Putamen (tissue), 1 donor: ENCODE results near the gene DTNBP1.

Experiments
- DNase-seq: peaks from one replicate; pipeline ENCODE4 v3.0.0-alpha.2; 2016; ENCODE audit warnings: low spot score

The DTNBP1 gene

DNA sequence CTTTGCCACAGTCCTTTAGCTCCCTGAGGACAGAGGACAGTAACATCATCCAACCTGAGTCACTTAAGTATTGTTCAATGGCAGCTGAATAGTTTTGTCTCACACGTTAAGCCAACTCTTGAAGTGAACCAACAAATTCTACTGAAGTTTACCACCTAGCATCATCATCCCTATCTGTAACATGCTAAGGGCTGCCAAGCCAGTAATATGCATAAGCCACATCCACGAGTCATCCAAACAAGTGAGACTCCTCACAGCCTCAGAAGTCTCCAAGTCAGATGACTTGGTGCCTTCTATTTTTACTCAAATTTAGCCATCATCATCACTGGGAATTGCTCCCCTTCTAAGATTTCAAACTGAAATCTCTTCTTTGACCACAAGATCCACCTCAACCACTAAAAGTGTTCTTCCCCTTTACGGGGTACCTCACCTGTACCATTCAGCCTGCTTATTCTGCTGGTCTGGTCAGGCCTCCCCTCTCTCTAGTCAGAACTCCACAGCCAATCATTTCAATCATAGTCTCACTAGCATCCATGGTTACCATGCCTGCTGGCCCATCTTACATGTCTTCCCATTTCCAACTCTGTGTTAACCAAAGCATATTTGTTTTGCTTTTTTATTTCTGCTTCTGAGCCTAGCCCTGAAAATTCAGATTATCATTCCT is 73.7 kb downstream of the DTNBP1 start:
- no peak for DNase-seq

DNA sequence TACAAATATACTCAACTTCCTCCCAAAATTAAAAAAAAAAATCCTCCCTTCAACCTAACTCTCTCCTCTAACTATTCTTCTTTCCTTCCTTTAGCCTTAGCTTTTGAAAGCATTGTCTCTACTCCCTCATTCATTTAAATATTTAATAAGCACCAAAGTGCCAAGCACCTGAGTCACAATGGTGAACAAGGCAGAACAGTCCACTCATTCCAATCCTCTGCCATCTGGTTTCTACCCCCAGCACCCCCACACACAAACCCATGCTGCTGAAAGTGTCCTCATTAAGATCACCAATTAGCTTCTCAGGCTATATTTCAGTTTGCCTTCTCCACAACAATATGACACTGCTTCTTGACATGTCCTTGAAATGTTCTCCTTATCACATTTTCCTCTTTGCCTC is 76.3 kb downstream of the DTNBP1 start:
- DNase-seq, result no peak

DNA sequence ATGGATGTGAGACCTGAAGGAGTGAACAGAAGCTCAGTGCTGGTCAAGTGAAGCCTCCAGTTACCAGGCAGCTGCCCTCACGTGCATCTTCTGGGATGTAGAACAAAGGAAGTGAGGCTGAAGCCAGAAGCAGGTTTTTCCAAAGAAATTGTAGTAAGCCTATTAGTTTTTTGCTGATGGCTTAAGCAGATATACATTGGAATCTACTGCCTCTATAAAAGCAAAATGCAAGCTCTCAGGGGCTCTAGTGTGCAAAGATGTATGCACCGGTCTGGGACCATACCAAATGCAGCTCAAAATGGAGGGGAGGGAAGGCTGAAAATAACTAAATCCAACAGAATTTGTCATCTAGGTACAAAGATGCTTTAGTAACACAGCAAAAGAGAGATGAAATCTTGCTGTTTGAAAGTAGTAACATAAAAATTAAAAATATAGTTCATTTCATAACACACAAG is 77.0 kb downstream of the DTNBP1 start:
- DNase-seq, result peak; percentile 40

DNA sequence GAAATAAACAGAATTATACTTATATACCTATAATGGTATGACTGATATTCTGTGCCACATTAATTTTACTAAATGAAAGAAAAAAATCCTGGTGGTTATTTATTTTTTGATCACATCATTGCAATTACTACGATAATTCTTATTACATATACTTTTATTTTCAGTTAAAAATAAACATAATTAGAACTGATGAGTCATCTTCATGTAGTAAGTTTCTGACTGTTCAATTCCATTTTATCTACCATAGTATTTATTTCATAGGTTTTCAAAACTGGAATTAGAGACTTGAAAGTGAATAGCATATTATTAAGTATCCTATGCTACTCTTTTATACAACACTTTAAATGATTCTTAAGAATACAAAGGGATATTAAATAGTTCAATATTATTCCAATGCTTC is 80.3 kb downstream of the DTNBP1 start:
- DNase-seq, result no peak

DNA sequence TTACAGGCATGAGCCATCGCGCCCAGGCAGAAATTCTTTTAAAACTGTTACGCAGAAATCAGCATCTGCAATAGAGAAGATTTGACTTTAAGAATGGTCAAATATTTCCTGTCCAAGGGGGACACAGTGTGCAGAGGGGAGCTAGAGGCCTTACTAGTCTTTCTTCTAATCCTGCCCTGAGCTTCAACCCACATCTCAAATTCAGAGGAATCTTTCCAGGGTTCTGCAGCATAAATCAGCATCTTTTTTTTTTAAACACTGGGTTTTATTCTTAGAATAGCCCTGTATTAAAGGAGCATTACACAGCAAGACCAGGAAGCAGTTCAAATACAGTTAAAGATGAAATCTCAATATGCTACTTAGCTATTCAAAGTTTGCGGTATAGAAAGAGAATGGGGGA is 81.1 kb downstream of the DTNBP1 start:
- no peak for DNase-seq

DNA sequence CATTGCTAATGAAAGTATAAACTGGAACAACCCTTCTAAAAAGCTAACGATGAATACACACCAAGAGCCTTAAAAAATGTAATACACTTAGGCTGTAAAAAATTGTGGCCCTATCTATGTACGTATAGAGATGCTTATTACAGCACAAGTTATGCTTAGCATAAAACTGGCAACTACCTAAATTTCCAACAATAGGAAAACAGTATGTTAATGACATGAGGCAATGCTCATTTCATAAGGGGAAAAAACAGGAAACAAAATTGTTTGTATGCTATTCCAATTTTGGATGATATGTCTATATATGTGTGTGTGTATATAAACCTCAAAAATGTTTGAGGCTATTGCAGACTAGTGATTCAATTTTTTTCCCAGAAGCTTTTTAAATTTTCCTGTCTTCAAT is 82.5 kb downstream of the DTNBP1 start:
- no peak for DNase-seq

DNA sequence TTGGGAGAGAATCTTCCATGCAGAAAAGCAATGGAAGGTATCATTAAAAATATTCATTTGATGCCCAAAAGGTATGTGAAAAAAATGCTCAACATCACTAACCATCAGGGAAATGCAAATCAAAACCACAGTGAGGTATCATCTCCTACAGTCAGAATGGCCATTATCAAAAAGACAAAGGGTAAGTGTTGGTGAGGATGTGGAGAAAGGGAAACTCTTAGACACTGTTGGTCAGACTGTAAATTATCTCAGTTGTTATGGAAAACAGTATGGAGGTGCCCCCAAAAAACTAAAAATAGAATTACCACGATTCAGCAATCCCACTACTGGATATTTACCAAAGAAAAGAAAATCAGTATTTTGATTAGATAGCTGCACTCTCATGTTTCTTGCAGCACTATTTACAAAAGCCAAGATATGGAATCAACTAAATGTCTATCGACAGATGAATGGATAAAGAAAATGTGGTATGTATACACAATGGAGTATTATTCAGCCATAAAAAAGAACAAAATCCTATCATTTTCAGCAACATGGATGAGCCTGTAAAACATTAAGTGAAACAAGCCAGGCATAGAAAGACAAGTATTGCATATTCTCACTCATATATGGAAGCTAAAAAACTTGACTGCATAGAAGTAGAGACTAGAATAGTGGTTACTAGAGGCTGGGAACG is 84.0 kb downstream of the DTNBP1 start:
- DNase-seq, result no peak

DNA sequence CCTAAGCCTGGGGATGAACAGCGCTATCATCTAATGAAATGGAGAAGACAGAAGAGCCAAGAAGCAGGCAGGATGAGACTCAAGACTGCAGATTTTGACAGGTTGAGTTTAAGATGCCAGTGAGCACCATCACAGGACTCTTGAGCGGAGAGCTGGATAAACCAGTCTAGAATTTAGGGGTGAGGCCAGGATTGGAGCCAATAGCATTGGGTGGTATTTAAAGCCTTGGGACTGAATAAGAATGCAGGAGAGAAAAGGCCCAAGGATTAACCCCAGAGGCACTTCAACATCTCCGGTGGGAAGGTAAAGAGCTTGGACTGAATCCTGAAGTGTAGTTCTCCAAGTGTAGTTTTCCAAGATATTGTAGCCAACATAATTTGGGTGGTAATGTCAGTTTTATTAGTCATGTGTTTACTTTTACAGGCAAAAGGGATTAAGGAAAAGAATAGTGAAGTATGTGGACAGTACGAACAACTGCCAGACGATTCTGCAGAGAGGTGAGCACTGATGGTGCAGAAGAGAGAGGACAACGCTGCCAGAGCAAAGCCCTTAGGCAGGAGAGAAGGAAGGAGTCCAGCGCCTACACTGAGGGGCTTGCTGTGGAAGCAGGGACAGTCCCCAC is 85.2 kb downstream of the DTNBP1 start:
- DNase-seq, result no peak

DNA sequence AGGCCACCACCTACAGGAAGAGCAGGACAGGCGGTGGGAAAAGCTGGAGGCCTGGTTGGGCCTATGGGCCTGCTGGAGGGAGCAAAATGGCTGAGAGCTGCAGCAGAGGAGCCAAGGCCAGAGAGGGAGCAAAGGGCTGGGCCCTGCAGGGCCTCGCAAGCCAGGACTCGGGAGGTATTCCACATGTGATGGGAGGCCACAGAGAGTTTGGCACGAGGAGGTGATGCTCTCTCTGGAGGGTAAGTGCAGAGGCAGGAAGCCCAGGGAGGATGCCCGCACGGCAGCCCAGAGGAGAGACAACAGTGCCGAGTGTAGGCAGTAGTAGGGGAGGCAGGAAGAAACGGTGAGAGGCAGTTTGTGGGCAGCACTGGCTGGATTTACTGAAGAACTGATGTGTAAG is 85.7 kb downstream of the DTNBP1 start:
- no peak for DNase-seq

DNA sequence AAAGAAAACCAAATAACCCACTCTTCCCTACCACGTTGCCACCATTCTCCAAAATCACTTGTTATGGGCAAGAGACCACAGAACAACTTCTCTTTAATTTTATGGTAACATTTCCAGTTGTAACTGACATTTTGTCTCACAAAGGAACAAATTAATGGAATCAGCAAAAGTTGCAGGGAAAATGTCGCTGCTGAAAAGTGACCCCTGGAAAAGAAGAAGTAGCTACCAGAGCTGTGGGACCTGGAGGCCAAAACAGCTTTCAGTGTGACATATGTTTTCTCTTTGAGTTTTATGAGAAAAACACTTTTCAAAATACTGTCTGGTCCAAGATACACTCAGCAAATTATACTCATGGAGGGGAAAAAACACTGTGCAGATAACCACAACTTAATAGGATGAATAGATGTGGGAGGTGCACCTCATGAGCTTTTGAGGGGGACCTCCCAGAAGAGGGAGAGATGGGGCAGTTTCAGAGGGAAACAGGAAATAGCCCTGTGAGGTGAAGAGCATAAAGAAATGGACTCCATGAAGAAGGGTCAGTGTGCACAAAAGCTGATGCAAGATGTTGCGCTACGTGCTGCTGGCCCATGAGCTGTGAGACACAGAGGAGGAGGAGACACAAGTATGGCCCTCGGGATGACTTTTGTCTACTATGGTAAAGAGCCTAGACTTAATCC is 87.3 kb downstream of the DTNBP1 start:
- DNase-seq, result no peak

DNA sequence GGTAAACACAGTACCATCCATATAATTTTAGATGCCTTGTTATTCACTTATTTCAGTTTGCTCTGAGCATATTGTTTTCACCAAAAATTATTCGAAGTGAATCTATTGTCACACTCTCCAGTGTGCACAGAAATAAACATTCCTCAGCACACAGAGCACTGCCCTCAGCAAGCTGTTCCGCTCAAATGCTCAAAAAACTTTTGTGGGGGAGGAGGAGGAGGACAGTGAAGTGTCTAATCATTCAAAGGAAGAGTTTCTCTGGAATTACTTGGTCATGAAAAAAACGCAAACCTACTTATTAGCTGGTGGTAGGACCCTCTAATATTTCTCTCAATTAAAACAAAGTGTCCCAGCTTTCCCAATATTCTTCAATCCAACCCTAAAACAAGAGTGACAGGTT is 88.3 kb downstream of the DTNBP1 start:
- DNase-seq, result no peak

DNA sequence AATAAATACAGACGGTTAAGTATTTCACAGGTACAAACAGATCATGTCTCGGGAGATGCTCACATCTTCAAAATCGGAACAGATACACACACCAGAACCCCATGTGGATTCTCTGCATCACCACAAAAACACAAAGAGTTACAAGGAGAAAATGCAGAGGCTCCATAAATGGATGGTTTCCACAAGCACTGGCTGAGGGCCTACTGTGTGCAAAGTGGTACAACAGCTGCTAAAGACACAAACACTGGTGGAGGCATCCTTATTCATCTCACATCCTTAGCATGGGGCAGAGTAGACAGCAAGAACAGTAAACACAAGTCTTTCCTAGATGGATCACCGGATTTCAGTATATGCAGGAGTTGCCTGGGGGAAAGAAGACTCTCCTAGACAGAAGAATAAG is 88.8 kb downstream of the DTNBP1 start:
- DNase-seq, result no peak

DNA sequence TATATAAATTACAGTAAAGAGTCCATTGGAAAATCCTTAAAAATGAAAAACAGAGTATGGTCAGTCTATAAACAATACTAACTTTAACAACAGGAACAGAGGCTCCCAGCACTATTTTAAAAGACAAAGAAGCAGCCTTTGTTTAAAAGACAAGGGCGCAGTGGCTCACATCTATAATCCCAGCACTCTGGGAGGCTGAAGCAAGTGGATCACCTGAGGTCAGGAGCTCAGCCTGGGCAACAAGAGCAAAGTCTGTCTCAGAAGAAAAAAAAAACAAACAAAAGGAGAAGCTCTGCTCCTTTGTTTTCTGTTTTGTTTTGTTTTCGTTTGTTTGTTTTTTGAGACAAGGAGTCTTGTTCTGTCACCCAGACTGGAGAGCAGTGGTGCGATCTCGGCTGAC is 89.4 kb downstream of the DTNBP1 start:
- no peak for DNase-seq

DNA sequence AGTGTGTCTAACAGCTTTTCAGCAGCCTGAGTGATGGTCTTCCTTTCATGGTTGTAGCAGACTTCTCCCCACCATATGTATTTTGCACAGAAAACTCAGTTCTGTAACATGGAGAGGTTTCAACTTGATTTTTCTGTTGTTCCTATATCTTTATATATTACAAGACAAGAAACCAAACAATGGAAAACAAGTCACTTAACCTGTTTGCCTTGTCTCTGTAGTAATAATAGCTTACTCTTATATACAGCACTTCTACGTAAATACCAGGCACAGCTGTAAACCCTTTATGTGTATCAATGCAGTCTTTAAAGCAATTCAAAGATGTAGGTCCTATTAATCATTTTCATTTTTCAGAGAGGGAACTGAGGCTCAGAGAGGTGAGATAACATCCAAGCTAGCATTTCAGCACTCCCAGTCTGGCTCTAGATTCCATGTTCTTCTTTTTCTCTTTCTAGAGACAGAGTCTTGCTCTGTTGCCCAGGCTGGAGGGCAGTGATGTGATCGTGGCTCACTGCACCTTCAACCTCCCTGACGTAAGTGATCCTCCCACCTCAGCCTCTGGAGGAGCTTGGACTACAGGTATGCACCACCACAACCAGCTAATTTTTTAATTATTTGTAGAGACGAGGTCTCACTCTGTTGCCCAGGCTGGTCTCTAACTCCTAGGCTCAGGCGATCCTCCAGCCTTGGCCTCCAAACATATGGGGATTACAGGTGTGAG is 90.4 kb downstream of the DTNBP1 start:
- no peak for DNase-seq

DNA sequence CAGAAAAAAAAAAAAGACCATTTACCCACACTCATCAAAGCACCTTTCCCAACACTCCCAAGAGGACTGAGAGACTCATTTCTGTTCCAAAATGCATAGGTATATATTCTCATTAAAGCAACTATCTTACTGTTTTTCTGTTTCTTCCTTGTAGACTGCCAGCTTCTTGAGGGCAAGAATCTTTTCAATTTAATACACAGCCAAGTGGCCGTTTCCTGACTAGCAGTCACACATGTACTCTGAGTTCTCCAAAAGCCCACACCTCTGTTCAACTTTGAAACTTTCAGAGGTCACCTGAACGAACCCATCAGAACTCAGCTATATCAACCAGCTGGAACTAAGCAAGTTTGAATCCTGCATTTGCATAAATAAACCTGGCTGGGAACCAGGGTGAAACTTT is 92.7 kb downstream of the DTNBP1 start:
- no peak for DNase-seq

DNA sequence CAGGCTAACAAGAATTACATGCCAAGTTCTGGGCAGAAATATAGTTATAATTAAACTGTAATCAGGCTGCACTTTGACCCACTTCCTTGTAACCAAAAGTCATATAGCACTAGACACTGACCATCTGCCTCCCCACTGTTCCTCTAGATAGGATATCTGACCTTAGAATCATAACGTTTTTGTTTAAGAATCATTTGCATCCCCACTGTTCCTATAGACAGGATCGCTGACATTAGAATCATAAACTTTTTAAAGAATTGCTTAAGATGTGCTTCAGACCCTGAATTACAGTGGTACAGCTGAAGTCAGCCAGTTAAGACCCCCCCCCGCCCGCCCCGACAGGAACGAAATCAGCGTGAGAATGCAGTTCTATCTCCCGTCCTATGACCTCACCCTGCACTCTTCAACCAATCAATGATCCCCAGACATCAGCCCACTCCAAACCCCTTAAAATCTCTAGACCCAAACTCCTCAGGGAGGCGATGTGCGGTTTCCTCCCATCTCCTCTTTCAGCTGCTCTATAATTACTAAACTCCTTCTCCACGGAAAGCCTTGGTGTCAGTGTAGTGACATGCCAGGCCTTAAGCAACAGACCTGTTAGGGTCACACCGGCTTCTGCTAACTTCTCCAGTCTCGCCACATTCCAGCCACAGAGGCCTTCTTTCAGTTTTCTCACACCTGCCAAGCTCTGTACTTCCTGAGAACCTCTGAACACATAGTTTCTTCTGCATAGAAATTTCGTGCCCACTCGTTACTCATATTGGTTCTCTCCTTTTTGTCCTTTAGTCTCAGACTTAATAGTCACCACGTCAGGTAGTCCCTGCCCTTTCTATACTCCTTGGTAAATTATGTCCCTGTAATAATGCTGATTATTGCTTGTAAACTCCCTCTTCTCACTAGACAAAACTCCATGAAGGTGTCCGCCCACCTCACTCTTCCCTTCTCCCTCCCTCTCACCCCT is 93.5 kb downstream of the DTNBP1 start:
- DNase-seq, result no peak

DNA sequence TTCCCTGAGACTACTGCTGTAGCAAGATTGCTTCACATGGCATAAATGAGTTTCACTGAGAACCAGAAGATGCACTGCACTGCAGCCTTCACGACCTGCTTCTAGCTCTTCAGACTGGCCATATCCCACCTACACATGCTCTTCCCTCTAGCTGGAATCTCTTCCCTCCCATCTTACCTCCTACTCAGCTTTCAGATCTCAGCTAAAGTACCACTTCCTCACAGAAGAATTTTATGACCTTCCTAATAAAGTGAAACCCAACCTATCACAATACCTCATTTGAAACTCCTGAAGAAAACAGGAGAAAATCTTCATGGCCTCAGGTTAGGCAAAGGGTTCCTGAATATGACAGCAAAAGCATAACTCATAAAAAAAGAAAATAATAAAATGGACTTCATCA is 99.9 kb downstream of the DTNBP1 start:
- DNase-seq, result no peak

DNA sequence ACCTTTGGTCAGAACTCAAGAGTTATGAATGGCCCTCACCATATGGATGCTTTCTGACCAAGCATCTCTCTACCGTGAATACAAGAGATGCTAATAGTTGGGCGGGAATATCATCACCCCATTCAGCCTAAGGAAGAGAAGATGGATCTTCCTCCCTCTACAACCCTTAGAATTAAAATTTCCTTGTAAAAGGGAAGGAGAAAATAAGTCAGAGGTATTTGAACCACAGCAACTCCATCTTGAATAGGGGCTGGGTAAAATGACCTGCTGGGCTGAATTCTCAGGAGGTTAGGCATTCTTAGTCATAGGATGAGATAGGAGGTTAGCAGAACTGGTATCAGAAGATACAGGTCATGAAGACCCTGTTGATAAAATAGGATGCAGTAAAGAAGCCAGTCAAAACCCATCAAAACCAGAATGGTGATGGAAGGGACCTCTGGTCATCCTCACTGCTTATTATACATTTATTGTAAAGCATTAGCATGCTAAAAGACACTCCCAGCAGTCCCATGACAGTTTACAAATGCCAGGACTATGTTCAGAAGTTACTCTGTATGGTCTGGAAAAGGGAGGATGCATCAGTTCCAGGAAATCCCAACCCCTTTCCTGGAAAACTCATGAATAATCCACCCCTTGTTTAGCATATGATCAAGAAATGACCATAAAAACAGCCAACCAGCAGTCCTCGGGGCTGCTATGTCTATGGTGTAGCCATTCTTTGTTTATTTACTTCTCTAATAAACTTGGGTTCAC is 101.2 kb downstream of the DTNBP1 start:
- no peak for DNase-seq

DNA sequence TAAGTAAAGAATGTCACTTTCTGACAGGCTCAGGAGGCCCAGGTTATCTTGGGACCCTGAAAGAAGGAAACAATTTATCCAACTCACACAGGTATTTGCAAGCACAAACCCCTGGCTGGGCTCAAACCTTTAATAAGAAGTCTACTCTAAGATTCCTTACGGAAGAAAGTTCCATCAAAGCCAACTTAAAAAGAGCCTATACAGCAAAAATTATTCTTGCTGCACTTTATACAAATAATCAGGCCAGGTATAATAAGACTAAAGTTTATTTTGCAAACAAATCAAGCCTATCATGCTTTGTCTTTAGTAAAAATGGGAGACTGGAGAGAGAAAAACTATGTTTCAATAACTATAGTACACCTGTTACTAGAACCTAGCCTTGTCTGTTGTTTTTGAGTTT is 102.1 kb downstream of the DTNBP1 start:
- no peak for DNase-seq

DNA sequence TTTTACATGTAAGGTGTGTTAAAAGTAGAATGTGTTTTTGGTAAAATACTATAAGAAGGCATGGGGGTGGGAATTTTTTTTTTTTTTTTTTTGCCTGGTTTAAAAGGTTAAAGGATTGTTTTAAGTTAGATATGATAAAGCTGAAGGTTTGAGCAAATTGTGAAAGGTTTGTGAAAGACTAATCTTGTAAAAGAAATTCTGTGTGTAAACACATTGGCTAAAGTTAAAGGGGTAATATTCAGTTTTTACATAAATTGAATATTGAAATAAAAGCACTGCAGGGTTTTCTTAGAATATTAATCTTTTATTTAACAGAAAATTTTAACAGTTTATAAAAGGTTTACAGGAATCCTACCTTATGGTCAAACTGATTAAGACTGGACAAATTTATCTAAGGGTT is 105.7 kb downstream of the DTNBP1 start:
- DNase-seq, result no peak
